C4-2B (cell line): ENCODE measurements around the gene SAMHD1.

Experiments used
- CTCF ChIP-seq: fragments of 450-650 bp; conservative IDR thresholded peaks from 2 replicates; pipeline ENCODE4 v1.5.1; 2017; ENCODE audit warnings: mild to moderate bottlenecking
- ZFX ChIP-seq: fragments of 450-650 bp; IDR thresholded peaks from 2 replicates; pipeline ENCODE4 v1.6.1; 2017

DNA sequence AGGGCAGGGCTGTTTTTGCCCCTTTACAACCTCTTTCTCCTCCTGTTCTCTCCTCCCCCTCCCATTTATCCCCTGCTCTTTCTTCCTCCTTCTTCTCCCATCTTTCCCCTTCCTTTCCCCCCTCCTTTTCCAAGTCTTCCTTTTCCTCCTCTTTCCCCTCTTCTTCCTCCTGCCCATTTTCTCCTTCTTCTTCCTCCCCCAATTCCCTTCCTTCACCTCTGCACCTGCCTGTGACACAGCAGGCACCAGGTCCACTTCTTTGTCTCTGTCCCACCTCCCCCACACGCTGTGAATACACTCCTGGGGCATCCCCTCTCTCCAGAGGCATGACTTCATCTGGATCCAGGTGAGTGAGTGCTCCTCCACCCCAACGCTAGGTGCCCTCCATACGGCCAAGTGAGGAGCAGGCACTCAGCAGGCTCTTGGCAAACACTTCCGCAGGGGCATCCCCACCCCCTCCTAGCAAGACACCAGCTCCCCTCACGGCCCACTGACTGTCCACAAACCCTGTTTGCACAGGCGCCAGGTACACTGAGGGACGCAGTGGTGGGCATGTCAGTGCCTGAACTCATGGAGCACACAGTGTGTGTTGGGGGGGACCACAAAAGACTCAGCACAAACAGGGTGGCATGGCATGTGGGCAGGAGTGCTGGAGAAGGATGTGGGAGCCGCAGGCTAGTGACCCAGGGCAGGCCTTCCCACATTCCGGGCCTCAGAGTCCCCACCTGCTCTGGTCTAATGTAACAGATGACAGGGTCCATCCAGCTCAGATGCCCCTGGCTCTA, 86.2 kb downstream of the SAMHD1 start:
- TF ChIP-seq CTCF (no peak), ZFX (no peak)
